ENCODE data around the gene GSN. TPM values are rescaled to one million over a fixed set of nuclear protein-coding genes. Genes with fewer than 3 reads are reported as not detected.

Gene GSN
- polyA plus RNA-seq, 1 experiment = 421 TPM

DNA sequence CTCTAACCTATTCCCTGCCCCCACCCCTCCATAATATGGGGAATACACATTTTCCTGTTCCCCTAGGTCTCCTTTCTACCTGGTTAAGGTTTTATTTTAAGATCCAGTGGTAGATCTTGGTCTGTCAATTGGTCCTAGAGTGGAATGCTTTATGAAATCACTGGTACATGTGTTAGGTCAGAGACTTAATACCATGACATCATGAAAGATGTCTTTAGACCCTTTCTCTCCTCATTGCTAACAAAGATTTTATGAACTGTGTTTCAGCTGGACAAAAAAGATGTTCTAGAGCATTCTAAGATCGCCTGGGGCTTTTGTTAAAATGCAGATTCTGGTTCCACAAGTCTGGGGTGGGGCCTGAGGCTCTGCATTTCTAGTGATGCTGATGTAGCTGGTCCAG lies 9.1 kb downstream of the GSN start:
- ChIA-PET CTCF (interaction anchor here (1.6 to 2.4 kb wide), 7 partner anchors 8 to 521 kb away, joined by 5 to 41 read pairs (median 19); partner anchors contain the start of genes GSN and RAB14), POLR2A (interaction anchor here (0.6 to 2.4 kb wide), 5 partner anchors 8 to 116 kb away, joined by 3 to 55 read pairs (median 7); partner anchors contain the start of gene GSN)
- H3K4me3 ChIP-seq (ENCODE audit: low read depth, low read length) = no peak overlapping the region

DNA sequence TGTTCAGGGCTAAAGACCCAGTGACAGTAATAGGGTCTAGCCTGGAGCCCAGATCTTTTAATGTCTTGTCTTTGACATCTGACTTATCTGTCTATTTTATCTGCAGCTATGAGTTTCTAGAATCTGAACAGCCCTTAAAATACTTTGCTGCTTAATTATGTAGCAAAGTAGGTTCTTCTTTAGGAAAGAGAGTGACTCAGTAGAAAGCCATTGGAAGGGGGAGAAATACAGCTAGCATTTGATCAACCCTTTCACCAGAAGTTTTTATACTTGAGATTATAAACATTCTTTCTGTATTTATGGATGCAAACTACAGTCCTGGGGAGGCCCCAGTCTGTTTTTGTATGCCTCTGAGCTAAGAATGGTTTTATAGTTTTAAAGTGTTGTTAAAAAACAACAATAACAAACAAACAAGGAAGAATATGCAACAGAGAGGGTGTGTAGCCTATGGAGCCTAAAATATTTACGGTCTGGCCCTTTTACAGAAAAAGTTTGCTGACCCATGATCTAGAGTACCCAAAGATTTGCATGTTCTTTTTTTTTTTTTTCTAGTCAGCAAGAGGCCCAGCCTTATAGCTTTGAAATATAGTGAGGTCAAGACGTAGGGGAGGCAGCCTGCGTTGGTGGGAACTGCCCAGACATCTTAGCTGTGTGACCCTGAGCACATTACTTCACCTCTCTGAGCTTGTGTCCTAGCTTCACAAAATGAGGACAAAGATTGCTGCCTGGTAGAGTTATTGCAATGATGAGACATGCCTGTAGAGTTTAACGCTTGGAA lies 9.7 kb downstream of the GSN start:
- Histone ChIP-seq H3K27ac (ENCODE audit: low read depth, low read length) (peak overlapping the region; percentile 96), H3K4me3 (ENCODE audit: low read depth, low read length) (peak overlapping the region; percentile 35), H3K27me3 (ENCODE audit: control insufficient read depth, insufficient read depth, low read length) (no peaks in the 10 kb centered on the region), H3K9me3 (ENCODE audit: control insufficient read depth, insufficient read depth, low read length) (no peaks in the 10 kb centered on the region; the same call in 1 of the 2 replicates)
- TF ChIP-seq, protein P1, sequence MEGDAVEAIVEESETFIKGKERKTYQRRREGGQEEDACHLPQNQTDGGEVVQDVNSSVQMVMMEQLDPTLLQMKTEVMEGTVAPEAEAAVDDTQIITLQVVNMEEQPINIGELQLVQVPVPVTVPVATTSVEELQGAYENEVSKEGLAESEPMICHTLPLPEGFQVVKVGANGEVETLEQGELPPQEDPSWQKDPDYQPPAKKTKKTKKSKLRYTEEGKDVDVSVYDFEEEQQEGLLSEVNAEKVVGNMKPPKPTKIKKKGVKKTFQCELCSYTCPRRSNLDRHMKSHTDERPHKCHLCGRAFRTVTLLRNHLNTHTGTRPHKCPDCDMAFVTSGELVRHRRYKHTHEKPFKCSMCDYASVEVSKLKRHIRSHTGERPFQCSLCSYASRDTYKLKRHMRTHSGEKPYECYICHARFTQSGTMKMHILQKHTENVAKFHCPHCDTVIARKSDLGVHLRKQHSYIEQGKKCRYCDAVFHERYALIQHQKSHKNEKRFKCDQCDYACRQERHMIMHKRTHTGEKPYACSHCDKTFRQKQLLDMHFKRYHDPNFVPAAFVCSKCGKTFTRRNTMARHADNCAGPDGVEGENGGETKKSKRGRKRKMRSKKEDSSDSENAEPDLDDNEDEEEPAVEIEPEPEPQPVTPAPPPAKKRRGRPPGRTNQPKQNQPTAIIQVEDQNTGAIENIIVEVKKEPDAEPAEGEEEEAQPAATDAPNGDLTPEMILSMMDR (IDR thresholded peaks at IDR 0.05; ENCODE audit: low read depth, low read length) = no peak
- POLR2A ChIA-PET = interaction anchor here (0.5 to 2.4 kb wide), 13 partner anchors 9 to 116 kb away, joined by 3 to 55 read pairs (median 4); partner anchors contain the start of genes GSN and RAB14
- no peak for DNase-seq (ENCODE audit: low read depth, low spot score)
- CTCF ChIA-PET = interaction anchor here (0.8 to 2.4 kb wide), 18 partner anchors 9 to 522 kb away, joined by 3 to 41 read pairs (median 6); partner anchors contain the start of genes GSN and RAB14

More for the DNA sequence above, 9.1 kb downstream of the GSN start:
- H3K9me3 ChIP-seq (ENCODE audit: control insufficient read depth, insufficient read depth, low read length) = no peaks in the 10 kb centered on the region; the same call in 1 of the 2 replicates
- DNase-seq (ENCODE audit: low read depth, low spot score) = no peak
- peak overlapping the region; percentile 74 for H3K27ac ChIP-seq (ENCODE audit: low read depth, low read length)
- no peaks in the 10 kb centered on the region for H3K27me3 ChIP-seq (ENCODE audit: control insufficient read depth, insufficient read depth, low read length)
- TF ChIP-seq, protein P1 (IDR thresholded peaks at IDR 0.05; ENCODE audit: low read depth, low read length) = no peak

GRCh38 chr9:121278477-121279261 lies 10.7 kb downstream of the GSN start:
- peak overlapping the region; percentile 35 for H3K4me3 ChIP-seq (ENCODE audit: low read depth, low read length)
- no peaks in the 10 kb centered on the region; the same call in 1 of the 2 replicates for H3K9me3 ChIP-seq (ENCODE audit: control insufficient read depth, insufficient read depth, low read length)
- TF ChIP-seq, protein P1 (IDR thresholded peaks at IDR 0.05; ENCODE audit: low read depth, low read length) = peak; percentile 79
- ChIA-PET CTCF (interaction anchor here (0.6 to 2.4 kb wide), 26 partner anchors 10 to 523 kb away, joined by 3 to 41 read pairs (median 5); partner anchors contain the start of genes GSN and RAB14), POLR2A (interaction anchor here (0.7 to 2.4 kb wide), 11 partner anchors 8 to 119 kb away, joined by 3 to 55 read pairs (median 4); partner anchors contain the start of genes GSN and RAB14)
- no peaks in the 10 kb centered on the region for H3K27me3 ChIP-seq (ENCODE audit: control insufficient read depth, insufficient read depth, low read length)
- H3K27ac ChIP-seq (ENCODE audit: low read depth, low read length) = peak overlapping the region; percentile 96
- peak; percentile 97 for DNase-seq (ENCODE audit: low read depth, low spot score)

DNA sequence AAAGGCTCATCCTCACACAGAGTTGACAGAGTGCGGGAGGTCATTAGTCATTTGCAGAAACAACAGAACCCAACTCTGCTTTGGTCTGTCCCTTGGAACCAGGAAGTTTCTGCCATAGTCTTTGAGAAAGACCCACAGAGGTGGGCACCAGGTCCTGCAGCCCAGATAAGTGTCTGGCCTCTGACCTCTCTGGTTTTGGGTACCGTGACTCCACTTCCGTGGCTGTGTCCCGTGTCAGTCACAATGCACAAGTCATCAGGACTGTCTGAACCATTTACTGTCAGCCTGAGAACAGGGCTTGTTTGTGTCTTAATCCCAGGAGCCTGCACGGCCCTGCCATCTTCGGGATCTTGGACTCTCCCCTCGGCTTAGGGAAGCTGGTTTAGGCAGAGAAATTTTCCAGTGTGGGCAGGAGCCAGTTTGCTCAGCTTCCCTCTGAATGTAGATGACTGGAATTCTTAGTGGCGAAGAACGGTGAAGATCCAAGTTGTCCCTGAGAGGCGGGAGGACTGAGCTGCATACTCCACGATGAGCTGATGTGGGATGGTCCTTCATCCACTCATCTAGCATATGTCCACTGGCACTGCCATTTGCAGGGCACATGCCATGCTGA lies 11.9 kb downstream of the GSN start:
- no peak for DNase-seq (ENCODE audit: low read depth, low spot score)
- Histone ChIP-seq H3K27me3 (ENCODE audit: control insufficient read depth, insufficient read depth, low read length) (no peaks in the 10 kb centered on the region), H3K9me3 (ENCODE audit: control insufficient read depth, insufficient read depth, low read length) (no peaks in the 10 kb centered on the region; the same call in 1 of the 2 replicates), H3K4me3 (ENCODE audit: low read depth, low read length) (no peak overlapping the region), H3K27ac (ENCODE audit: low read depth, low read length) (peak overlapping the region; percentile 65)
- TF ChIP-seq, protein P1 (IDR thresholded peaks at IDR 0.05; ENCODE audit: low read depth, low read length) = no peak
- ChIA-PET CTCF (interaction anchor here (1.1 to 1.2 kb wide), 2 partner anchors 9 to 40 kb away, joined by 4 read pairs; no protein-coding TSS in a partner anchor), POLR2A (no interaction called here)

Measured in AG04450 (cell line).